Endothelial cell of umbilical vein (primary cell): ENCODE data around the gene HOXB5. TPM values are rescaled to one million over a fixed set of nuclear protein-coding genes. Genes with fewer than 3 reads are reported as not detected.

Experiments used
- BruUV-seq: library from RNA; stranded (reverse); fragments of 400-500 nt; replicated peaks from 2 replicates; lab custom pipeline; 2021; lab: Mats Ljungman, UMichigan
- CTCF ChIA-PET: fragments of 300-600, 350-600 bp; sonication (Branson Sonifier 250); formaldehyde crosslinking; loops from one replicate; lab custom pipeline; 2021; ENCODE audit warnings: antibody characterized with exemption, inconsistent platforms; lab: Charles Lee
- POLR2A ChIA-PET: fragments of 300-600, 350-600 bp; sonication (Branson Sonifier 250); formaldehyde crosslinking; loops from one replicate; lab custom pipeline; 2021; ENCODE audit warnings: antibody characterized with exemption, inconsistent platforms; lab: Charles Lee
- DNase-seq: peaks from one replicate; pipeline ENCODE4 v3.0.0-alpha.2; 2011; ENCODE audit warnings: low read depth, low spot score
- FAIRE-seq: peaks from 2 replicates; lab custom pipeline; 2011; peaks lifted over from hg19 to GRCh38; lab: Jason Lieb, UNC
- H2AFZ ChIP-seq: 2 replicates; pipeline ENCODE4 v1.6.0; 2012; ENCODE audit warnings: low read depth, low read length, control low read depth, inconsistent platforms
- H3K27ac ChIP-seq: 2 replicates; pipeline ENCODE4 v1.5.1; 2011; ENCODE audit warnings: low read depth, mild to moderate bottlenecking, control low read depth, low read length, moderate library complexity; ENCODE audit not compliant: insufficient read depth
- H3K27me3 ChIP-seq, 2 experiments: 2 replicates each; pipeline versions ENCODE4 v1.6.0 to v1.6.1; 2011; ENCODE audit warnings: low read length in 2 of 2, mixed read lengths in 1 of 2; ENCODE audit not compliant: control insufficient read depth in 2 of 2, insufficient read depth in 2 of 2
- H3K36me3 ChIP-seq, 2 experiments: 2 replicates in 1 of 2; 3 replicates in 1 of 2; pipeline ENCODE4 v1.5.1; 2011; ENCODE audit warnings: low read length in 2 of 2, mild to moderate bottlenecking in 1 of 2, moderate library complexity in 1 of 2; ENCODE audit not compliant: control insufficient read depth in 2 of 2, insufficient read depth in 2 of 2; ENCODE audit errors: extremely low read depth in 1 of 2
- H3K4me1 ChIP-seq: 3 replicates; pipeline ENCODE4 v1.5.1; 2011; ENCODE audit warnings: mild to moderate bottlenecking, low read length; ENCODE audit not compliant: control insufficient read depth, insufficient read depth; ENCODE audit errors: extremely low read depth
- H3K4me2 ChIP-seq: 2 replicates; pipeline ENCODE4 v1.6.1; 2011; ENCODE audit warnings: low read length, control low read depth, mixed read lengths; ENCODE audit not compliant: insufficient read depth
- H3K4me3 ChIP-seq, 3 experiments: fragments of 200-600 bp in 1 of 3; sonication (generic), shearing (Covaris generic) in 1 of 3; replicated peaks in 1 of 3; 2 replicates each; pipeline ENCODE4 v1.5.1; 2011 to 2016; ENCODE audit warnings: control low read depth in 3 of 3, low read length in 3 of 3, mild to moderate bottlenecking in 2 of 3, inconsistent platforms in 1 of 3, low read depth in 1 of 3, moderate library complexity in 1 of 3; ENCODE audit not compliant: insufficient read depth in 1 of 3
- H3K79me2 ChIP-seq: 2 replicates; pipeline ENCODE4 v1.6.0; 2012; ENCODE audit warnings: low read length, inconsistent platforms; ENCODE audit not compliant: control insufficient read depth, insufficient read depth
- H3K9ac ChIP-seq: replicated peaks from 2 replicates; pipeline ENCODE3; 2011; ENCODE audit warnings: low read length, control low read depth; ENCODE audit not compliant: insufficient read depth; ENCODE audit errors: extremely low read depth
- H3K9me1 ChIP-seq: replicated peaks from 3 replicates; pipeline ENCODE4 v1.6.0; 2011; ENCODE audit warnings: mild to moderate bottlenecking, low read length; ENCODE audit not compliant: control insufficient read depth, insufficient read depth; ENCODE audit errors: extremely low read depth
- H3K9me3 ChIP-seq: replicated peaks from 2 replicates; pipeline ENCODE4 v1.5.1; 2012; ENCODE audit warnings: low read length, inconsistent platforms; ENCODE audit not compliant: control insufficient read depth, insufficient read depth
- H4K20me1 ChIP-seq: replicated peaks from 2 replicates; pipeline ENCODE3; 2011; ENCODE audit warnings: mild to moderate bottlenecking, low read length; ENCODE audit not compliant: control insufficient read depth, insufficient read depth; ENCODE audit errors: extremely low read depth
- EZH2 ChIP-seq: IDR thresholded peaks from 2 replicates; pipeline ENCODE4 v1.6.1; 2012; ENCODE audit warnings: borderline replicate concordance, low read depth, mild to moderate bottlenecking, moderate library complexity, low read length, inconsistent platforms; ENCODE audit not compliant: severe bottlenecking
- FOS ChIP-seq: IDR thresholded peaks from 2 replicates; pipeline ENCODE4 v1.6.1; 2011; ENCODE audit warnings: mild to moderate bottlenecking, low read length, moderate library complexity, borderline replicate concordance; ENCODE audit not compliant: insufficient read depth
- GATA2 ChIP-seq: IDR thresholded peaks from 2 replicates; pipeline ENCODE4 v1.7.0; 2011; ENCODE audit warnings: low read depth, mild to moderate bottlenecking, moderate library complexity, mixed read lengths, low read length; ENCODE audit not compliant: insufficient read length, insufficient read depth
- MYC ChIP-seq: IDR thresholded peaks from one replicate; pipeline ENCODE4 v1.6.1; 2011; ENCODE audit warnings: mild to moderate bottlenecking, low read depth, low read length
- POLR2AphosphoS5 ChIP-seq: IDR thresholded peaks from 2 replicates; pipeline ENCODE4 v1.6.1; 2012; ENCODE audit warnings: low read depth, mild to moderate bottlenecking, control low read depth, low read length, moderate library complexity; ENCODE audit not compliant: insufficient read depth
- dilution Hi-C: fragments of 300-500 bp; cut with MboI; formaldehyde crosslinking; loops from one replicate; pipeline ENCODE4 v1.15.0; 2019; ENCODE audit warnings: low sequenced_read_pairs; ENCODE audit not compliant: extremely low pct_ligation_motif_present
- intact Hi-C: fragments of 100-400 bp; cut with micrococcal nuclease; formaldehyde crosslinking; loops from one replicate; pipeline ENCODE4 v1.10.0; 2022
- polyA plus RNA-seq, 4 experiments: library from polyadenylated mRNA; depleted of rRNA in 3 of 4; stranded (reverse) in 3 of 4; unstranded in 1 of 4; fragments of >200 nt; gene quantifications; 2 replicates each; pipeline versions ENCODE4 v1.2.1 to v1.2.3, GENCODE V29; 2011 to 2012; ENCODE audit warnings: missing spikeins in 1 of 4
- total RNA-seq: library from RNA; stranded (reverse); gene quantifications from 2 replicates; pipeline ENCODE4 v1.2.3, GENCODE V29; 2021
- TF ChIP-seq, protein P1 (sequence below): IDR thresholded peaks from 2 replicates; pipeline ENCODE4 v1.6.1; 2011; ENCODE audit not compliant: insufficient read depth, insufficient read length
- TF ChIP-seq, protein P2 (sequence below), 2 donors: IDR thresholded peaks; 1 replicate in 1 of 2; 2 replicates in 1 of 2; pipeline ENCODE4 v1.5.1; 2011; ENCODE audit warnings: low read length in 2 of 2, mild to moderate bottlenecking in 2 of 2, moderate library complexity in 2 of 2, control low read depth in 1 of 2, inconsistent platforms in 1 of 2, low read depth in 1 of 2; ENCODE audit not compliant: insufficient read depth in 1 of 2; ENCODE audit errors: extremely low read depth in 1 of 2

HOXB5 gene
- total and polyA plus RNA-seq, 2 donors (not counting 3 experiments of a cell fraction or from before 2014, with no cell fraction given), result 2.0 to 8.5 TPM

DNA sequence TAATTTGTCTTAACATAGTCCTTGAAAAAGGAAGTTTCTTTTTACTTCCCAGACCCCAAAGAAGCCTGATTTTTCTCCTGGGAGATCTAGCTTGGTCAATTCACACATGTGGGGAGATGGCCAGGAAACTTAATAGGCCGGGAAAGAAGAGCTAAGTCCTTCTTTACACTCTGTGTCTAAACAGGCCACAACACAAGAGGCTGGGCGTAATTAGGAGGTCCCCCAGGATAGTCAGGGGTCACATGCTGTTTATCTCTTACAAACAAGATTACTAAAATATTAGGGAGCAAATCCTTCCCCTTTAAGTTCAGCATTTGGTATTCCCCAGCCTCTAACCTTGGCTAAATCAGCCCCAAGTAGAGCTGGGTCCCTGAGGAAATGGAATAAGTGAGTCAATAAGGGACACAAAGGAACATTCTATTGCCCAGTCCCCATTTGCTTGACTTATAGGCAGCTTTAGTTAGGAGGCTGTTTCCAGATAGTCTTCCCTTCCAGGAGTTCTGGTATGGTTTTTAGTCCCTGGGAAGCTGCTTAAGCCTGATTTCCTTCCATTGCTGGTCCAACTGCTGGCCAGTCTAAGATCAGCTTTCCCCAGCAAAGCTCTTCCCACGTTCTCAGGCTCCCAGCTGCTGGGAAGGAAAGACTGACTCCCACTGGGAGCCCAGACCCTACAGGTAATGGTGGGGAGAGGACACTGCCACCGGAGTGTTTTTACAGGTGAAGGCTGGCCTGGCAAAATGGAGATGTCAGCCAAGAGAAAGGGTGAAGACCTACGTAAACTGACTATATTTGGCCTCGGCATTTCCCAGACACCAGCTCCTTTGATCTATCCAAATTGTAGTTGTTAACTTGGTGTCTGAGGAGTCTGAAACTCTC, 46.6 kb upstream of the HOXB5 start:
- Histone ChIP-seq H2AFZ (no peak overlapping the region), H3K9me1 (no peaks in the 10 kb centered on the region), H3K4me2 (no peak overlapping the region), H3K9ac (no peak overlapping the region), H3K27ac (no peak overlapping the region), H3K36me3 (no peaks in the 10 kb centered on the region), H3K9me3 (no peaks in the 10 kb centered on the region), H4K20me1 (no peaks in the 10 kb centered on the region), H3K4me3 (no peak overlapping the region), H3K4me1 (no peaks in the 10 kb centered on the region), H3K27me3 (peaks cover 78 to 88% of the 10 kb centered on the region in 2 experiments), H3K79me2 (no peaks in the 10 kb centered on the region)
- no peak for FAIRE-seq
- DNase-seq, result no peak
- POLR2A ChIA-PET, result no interaction called here
- no TSS peak for BruUV-seq
- dilution Hi-C loops (no loop called here), intact Hi-C loops (no loop called here)
- CTCF ChIA-PET, result interaction anchor here (0.6 to 1.9 kb wide), 4 partner anchors 8 to 239 kb away, joined by 3 to 6 read pairs (median 4); partner anchors contain the start of gene HOXB9
- TF ChIP-seq GATA2 (no peak), MYC (no peak), FOS (no peak), EZH2 (no peak), POLR2AphosphoS5 (no peak)
- TF ChIP-seq, protein P1, sequence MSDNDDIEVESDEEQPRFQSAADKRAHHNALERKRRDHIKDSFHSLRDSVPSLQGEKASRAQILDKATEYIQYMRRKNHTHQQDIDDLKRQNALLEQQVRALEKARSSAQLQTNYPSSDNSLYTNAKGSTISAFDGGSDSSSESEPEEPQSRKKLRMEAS, result no peak
- TF ChIP-seq, protein P2, sequence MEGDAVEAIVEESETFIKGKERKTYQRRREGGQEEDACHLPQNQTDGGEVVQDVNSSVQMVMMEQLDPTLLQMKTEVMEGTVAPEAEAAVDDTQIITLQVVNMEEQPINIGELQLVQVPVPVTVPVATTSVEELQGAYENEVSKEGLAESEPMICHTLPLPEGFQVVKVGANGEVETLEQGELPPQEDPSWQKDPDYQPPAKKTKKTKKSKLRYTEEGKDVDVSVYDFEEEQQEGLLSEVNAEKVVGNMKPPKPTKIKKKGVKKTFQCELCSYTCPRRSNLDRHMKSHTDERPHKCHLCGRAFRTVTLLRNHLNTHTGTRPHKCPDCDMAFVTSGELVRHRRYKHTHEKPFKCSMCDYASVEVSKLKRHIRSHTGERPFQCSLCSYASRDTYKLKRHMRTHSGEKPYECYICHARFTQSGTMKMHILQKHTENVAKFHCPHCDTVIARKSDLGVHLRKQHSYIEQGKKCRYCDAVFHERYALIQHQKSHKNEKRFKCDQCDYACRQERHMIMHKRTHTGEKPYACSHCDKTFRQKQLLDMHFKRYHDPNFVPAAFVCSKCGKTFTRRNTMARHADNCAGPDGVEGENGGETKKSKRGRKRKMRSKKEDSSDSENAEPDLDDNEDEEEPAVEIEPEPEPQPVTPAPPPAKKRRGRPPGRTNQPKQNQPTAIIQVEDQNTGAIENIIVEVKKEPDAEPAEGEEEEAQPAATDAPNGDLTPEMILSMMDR (IDR thresholded peaks at IDR 0.05; ENCODE audit: extremely low read depth in 1 of 2, insufficient read depth in 1 of 2, low read depth in 1 of 2, low read length in 2 of 2), result no peak
